H1 (cell line): ENCODE data around the gene LPP. TPM values are rescaled to one million over a fixed set of nuclear protein-coding genes. Genes with fewer than 3 reads are reported as not detected.
A peak's percentile ranks its signal among the peaks of the same experiment; 100 is the strongest.

Experiments
- CTCF ChIA-PET: fragments of 300-600 bp; sonication (Branson Sonifier 250); formaldehyde crosslinking; loops from one replicate; lab custom pipeline; 2021; ENCODE audit not compliant: partially characterized antibody; lab: Charles Lee
- POLR2A ChIA-PET: fragments of 300-600 bp; sonication (Branson Sonifier 250); formaldehyde crosslinking; loops from one replicate; lab custom pipeline; 2021; ENCODE audit warnings: inconsistent platforms; ENCODE audit not compliant: partially characterized antibody; lab: Charles Lee
- DNase-seq, 2 experiments: peaks; one replicate each; pipeline versions ENCODE4 v3.0.0 to v3.0.0-alpha.2; 2010 to 2022; ENCODE audit warnings: low spot score in 2 of 2, low read depth in 1 of 2, mixed read lengths in 1 of 2
- FAIRE-seq: peaks from 2 replicates; lab custom pipeline; 2011; peaks lifted over from hg19 to GRCh38; lab: Jason Lieb, UNC
- H2AFZ ChIP-seq: 2 replicates; pipeline ENCODE4 v1.8.1; 2012; ENCODE audit warnings: low read length, inconsistent platforms
- H2AK5ac ChIP-seq: 2 replicates; pipeline ENCODE4 v1.6.1; 2013; ENCODE audit warnings: low read depth, low read length
- H2BK120ac ChIP-seq: replicated peaks from 2 replicates; pipeline ENCODE3; 2013; ENCODE audit warnings: low read depth, low read length, inconsistent platforms
- H2BK12ac ChIP-seq: 2 replicates; pipeline ENCODE4 v1.6.1; 2013; ENCODE audit warnings: low read depth, low read length
- H2BK15ac ChIP-seq: 2 replicates; pipeline ENCODE4 v1.6.1; 2013; ENCODE audit warnings: low read length
- H2BK20ac ChIP-seq: 2 replicates; pipeline ENCODE4 v1.6.1; 2013; ENCODE audit warnings: low read length
- H2BK5ac ChIP-seq: 2 replicates; pipeline ENCODE4 v1.6.1; 2013; ENCODE audit warnings: low read depth, low read length
- H3K14ac ChIP-seq: 2 replicates; pipeline ENCODE4 v1.6.1; 2013; ENCODE audit warnings: inconsistent platforms; ENCODE audit not compliant: insufficient read length
- H3K18ac ChIP-seq: 2 replicates; pipeline ENCODE4 v1.6.1; 2013; ENCODE audit warnings: low read length; ENCODE audit errors: extremely low read depth
- H3K23ac ChIP-seq: 2 replicates; pipeline ENCODE4 v1.6.1; 2013; ENCODE audit warnings: inconsistent platforms; ENCODE audit not compliant: insufficient read length
- H3K23me2 ChIP-seq: 2 replicates; pipeline ENCODE4 v1.6.1; 2013; ENCODE audit warnings: low read depth, low read length
- H3K27ac ChIP-seq: 2 replicates; pipeline ENCODE4 v1.6.1; 2011; ENCODE audit warnings: low read depth, low read length, inconsistent platforms
- H3K27me3 ChIP-seq, 4 experiments: replicated peaks in 1 of 4; 1 replicate in 1 of 4; 2 replicates in 3 of 4; pipeline versions ENCODE4 v1.6.1 to v1.8.1; 2011 to 2013; ENCODE audit warnings: low read length in 3 of 4, mild to moderate bottlenecking in 3 of 4, inconsistent platforms in 2 of 4, mixed read lengths in 2 of 4, moderate library complexity in 1 of 4; ENCODE audit not compliant: control insufficient read depth in 3 of 4, insufficient read depth in 3 of 4; ENCODE audit errors: extremely low read depth in 1 of 4
- H3K36me3 ChIP-seq, 4 experiments: 2 replicates each; pipeline versions ENCODE4 v1.6.1 to v1.8.1; 2011 to 2013; ENCODE audit warnings: mild to moderate bottlenecking in 4 of 4, low read length in 3 of 4, moderate library complexity in 2 of 4, control low read depth in 1 of 4, inconsistent platforms in 1 of 4; ENCODE audit not compliant: insufficient read depth in 4 of 4, control insufficient read depth in 2 of 4
- H3K4ac ChIP-seq: replicated peaks from 2 replicates; pipeline ENCODE3; 2013; ENCODE audit warnings: low read length, low read depth, mixed read lengths, inconsistent platforms; ENCODE audit not compliant: insufficient read length
- H3K4me1 ChIP-seq, 4 experiments: replicated peaks in 1 of 4; 1 replicate in 1 of 4; 2 replicates in 3 of 4; pipeline versions ENCODE4 v1.6.1 to v1.8.1; 2011 to 2013; ENCODE audit warnings: low read length in 3 of 4, inconsistent platforms in 2 of 4, mixed read lengths in 1 of 4; ENCODE audit not compliant: insufficient read depth in 4 of 4, control insufficient read depth in 3 of 4
- H3K4me2 ChIP-seq, 2 experiments: 2 replicates each; pipeline versions ENCODE4 v1.6.1 to v1.8.1; 2011 to 2013; ENCODE audit warnings: low read depth in 2 of 2, low read length in 2 of 2, control low read depth in 1 of 2, inconsistent platforms in 1 of 2, mild to moderate bottlenecking in 1 of 2; ENCODE audit not compliant: insufficient read depth in 1 of 2
- H3K4me3 ChIP-seq, 4 experiments: fragments of 200-600, 300-600 bp in 1 of 4; sonication (generic), shearing (Covaris generic), sonication (Bioruptor Twin) in 1 of 4; 2 replicates each; pipeline versions ENCODE4 v1.5.1 to v1.8.1; 2011 to 2016; ENCODE audit warnings: low read length in 4 of 4, low read depth in 3 of 4, control low read depth in 2 of 4, inconsistent platforms in 2 of 4, mild to moderate bottlenecking in 2 of 4, mixed read lengths in 1 of 4, moderate library complexity in 1 of 4; ENCODE audit not compliant: insufficient read depth in 2 of 4; ENCODE audit errors: extremely low read depth in 1 of 4
- H3K56ac ChIP-seq: replicated peaks from 2 replicates; pipeline ENCODE3; 2013; ENCODE audit warnings: low read depth, mild to moderate bottlenecking, mixed read lengths, low read length, inconsistent platforms; ENCODE audit not compliant: insufficient read length
- H3K79me1 ChIP-seq: 2 replicates; pipeline ENCODE4 v1.6.1; 2013; ENCODE audit warnings: low read depth, low read length, control low read depth
- H3K79me2 ChIP-seq, 2 experiments: 2 replicates each; pipeline versions ENCODE4 v1.6.1 to v1.8.1; 2012 to 2013; ENCODE audit warnings: low read length in 2 of 2, mild to moderate bottlenecking in 2 of 2, inconsistent platforms in 1 of 2; ENCODE audit not compliant: insufficient read depth in 2 of 2, control insufficient read depth in 1 of 2
- H3K9ac ChIP-seq, 4 experiments: replicated peaks in 1 of 4; 1 replicate in 1 of 4; 2 replicates in 3 of 4; pipeline versions ENCODE4 v1.6.1 to v1.8.1; 2011 to 2013; ENCODE audit warnings: low read depth in 3 of 4, low read length in 3 of 4, control low read depth in 2 of 4, mild to moderate bottlenecking in 2 of 4, moderate library complexity in 2 of 4, inconsistent platforms in 1 of 4; ENCODE audit errors: extremely low read depth in 1 of 4
- H3K9me3 ChIP-seq, 2 experiments: 2 replicates each; pipeline versions ENCODE4 v1.6.1 to v1.8.1; 2012 to 2013; ENCODE audit warnings: mild to moderate bottlenecking in 2 of 2, moderate library complexity in 2 of 2, control low read depth in 1 of 2, inconsistent platforms in 1 of 2, low read depth in 1 of 2, low read length in 1 of 2, mixed read lengths in 1 of 2; ENCODE audit not compliant: insufficient read depth in 2 of 2
- H4K20me1 ChIP-seq, 2 experiments: replicated peaks in 1 of 2; 2 replicates each; pipeline versions ENCODE3 to v1.8.1; 2011 to 2013; ENCODE audit warnings: inconsistent platforms in 2 of 2, low read length in 2 of 2, mild to moderate bottlenecking in 1 of 2; ENCODE audit not compliant: insufficient read depth in 2 of 2, control insufficient read depth in 1 of 2
- H4K5ac ChIP-seq: 2 replicates; pipeline ENCODE4 v1.6.1; 2013; ENCODE audit warnings: low read length, low read depth, mixed read lengths, inconsistent platforms; ENCODE audit not compliant: insufficient read length
- H4K8ac ChIP-seq: 2 replicates; pipeline ENCODE4 v1.8.0; 2013; ENCODE audit warnings: mild to moderate bottlenecking, moderate library complexity, low read length, inconsistent platforms; ENCODE audit not compliant: insufficient read depth; ENCODE audit errors: extremely low read depth
- H4K91ac ChIP-seq: replicated peaks from 2 replicates; pipeline ENCODE3; 2013; ENCODE audit warnings: low read length, mixed read lengths, inconsistent platforms; ENCODE audit not compliant: insufficient read length
- EZH2 ChIP-seq: fragments of 200-600 bp; sonication (generic); IDR thresholded peaks from 2 replicates; pipeline ENCODE4 v1.7.1; 2012; ENCODE audit warnings: low read depth, mild to moderate bottlenecking, moderate library complexity, low read length, inconsistent platforms; ENCODE audit not compliant: severe bottlenecking
- MAFK ChIP-seq: IDR thresholded peaks from 2 replicates; pipeline ENCODE4 v1.6.1; 2012; ENCODE audit warnings: low read depth, mild to moderate bottlenecking, improper control_type of control experiment, low read length
- POLR2AphosphoS5 ChIP-seq: IDR thresholded peaks from 2 replicates; pipeline ENCODE4 v1.6.1; 2011; ENCODE audit warnings: low read depth, low read length
- RAD21 ChIP-seq, 2 experiments: IDR thresholded peaks in 1 of 2; conservative IDR thresholded peaks in 1 of 2; 2 replicates each; pipeline ENCODE4 v1.6.1; 2011; ENCODE audit warnings: low read depth in 2 of 2, low read length in 2 of 2, improper control_type of control experiment in 1 of 2, inconsistent platforms in 1 of 2, mild to moderate bottlenecking in 1 of 2, moderate library complexity in 1 of 2
- RNF2 ChIP-seq: fragments of 200-900, 300-1000 bp; sonication (generic); IDR thresholded peaks from 2 replicates; pipeline ENCODE4 v1.7.1; 2016; ENCODE audit warnings: borderline replicate concordance, low read depth, mild to moderate bottlenecking, antibody characterized with exemption, low read length; ENCODE audit not compliant: poor library complexity, severe bottlenecking; ENCODE audit errors: missing control alignments
- SAP30 ChIP-seq: fragments of 300-600 bp; sonication (generic); IDR thresholded peaks from 2 replicates; pipeline ENCODE4 v1.7.1; 2012; ENCODE audit warnings: low read length, moderate library complexity, mild to moderate bottlenecking, inconsistent platforms; ENCODE audit not compliant: insufficient read depth, insufficient replicate concordance
- SIN3A ChIP-seq, 2 experiments: IDR thresholded peaks in 1 of 2; conservative IDR thresholded peaks in 1 of 2; 2 replicates each; pipeline ENCODE4 v1.6.1; 2011 to 2012; ENCODE audit warnings: low read length in 2 of 2, improper control_type of control experiment in 1 of 2, low read depth in 1 of 2, mild to moderate bottlenecking in 1 of 2
- SIX5 ChIP-seq: IDR thresholded peaks from 2 replicates; pipeline ENCODE4 v1.6.1; 2011; ENCODE audit warnings: mild to moderate bottlenecking, low read depth, low read length
- SP2 ChIP-seq: IDR thresholded peaks from 2 replicates; pipeline ENCODE4 v1.6.1; 2012; ENCODE audit warnings: mild to moderate bottlenecking, low read length, inconsistent platforms
- SUZ12 ChIP-seq: fragments of 200-600 bp; sonication (generic); IDR thresholded peaks from 2 replicates; pipeline ENCODE4 v1.6.1; 2012; ENCODE audit warnings: mild to moderate bottlenecking, inconsistent platforms, low read length, moderate library complexity, mixed read lengths
- ZNF274 ChIP-seq: IDR thresholded peaks from 2 replicates; pipeline ENCODE4 v1.7.0; 2012; ENCODE audit warnings: low read length, borderline replicate concordance; ENCODE audit errors: extremely low read depth
- WGBS, 2 experiments: shearing (Covaris generic) in 1 of 2; methylation state at CpG; one replicate each; pipeline versions ENCODE4 v1.1.6 to v1.1.7; 2013 to 2015; ENCODE audit warnings: low lambda C conversion rate in 2 of 2, mixed read lengths in 2 of 2, inconsistent platforms in 1 of 2, low coverage in 1 of 2, missing lambda C conversion rate in 1 of 2; ENCODE audit not compliant: insufficient replicate concordance in 2 of 2, insufficient coverage in 1 of 2, insufficient read length in 1 of 2; ENCODE audit errors: extremely low coverage in 1 of 2, missing lambda C conversion rate in 1 of 2; 5-methylcytosine and 5-hydroxymethylcytosine counted together
- polyA plus RNA-seq, 7 experiments: library from polyadenylated mRNA; depleted of rRNA in 3 of 7; stranded (reverse) in 5 of 7; unstranded in 2 of 7; fragments of >200 nt in 5 of 7; fragments of 200-250 nt in 2 of 7; gene quantifications; 1 replicate in 5 of 7; 2 replicates in 1 of 7; 4 replicates in 1 of 7; pipeline versions ENCODE4 v1.2.1 to v1.2.3, GENCODE V29; 2011 to 2013; ENCODE audit warnings: missing spikeins in 2 of 7, mixed read lengths in 2 of 7
- total RNA-seq: library from RNA; stranded (reverse); fragmentation: NEBNext Ultra II Directional; extraction: Animal tissue kit (Norgen Biotek cat#: 25700); gene quantifications from 2 replicates; pipeline ENCODE4 v1.2.1, GENCODE V29; 2021

The LPP gene
- total and polyA plus RNA-seq, 2 of the 8 experiments (the other 6 are each of a cell fraction or from before 2014, with no cell fraction given): 10.0 to 53.3 TPM

- Histone ChIP-seq H3K4me2 (no peak overlapping the region), H3K23ac (no peak overlapping the region), H3K27me3 (no peaks in the 10 kb centered on the region), H2BK120ac (no peak overlapping the region)
- WGBS, 2 experiments: 50% methylated on average over 1 of the region's 1 CpG; no CpG with 5 or more reads in 1 of the 2 experiments
- DNase-seq: no peak
- POLR2A ChIA-PET: no interaction called here
- TF ChIP-seq MAFK (no peak), SIN3A (conservative IDR thresholded peaks at IDR 0.05 in 1 of 2, IDR thresholded peaks at IDR 0.05 in 1 of 2; ENCODE audit: low read depth in 1 of 2, low read length in 2 of 2) (no peak), POLR2AphosphoS5 (no peak), SIX5 (no peak), RAD21 (IDR thresholded peaks at IDR 0.05 in 1 of 2, conservative IDR thresholded peaks at IDR 0.05 in 1 of 2; ENCODE audit: low read depth in 2 of 2, low read length in 2 of 2) (no peak), SUZ12 (no peak), RNF2 (no peak), SAP30 (no peak), ZNF274 (no peak), SP2 (no peak), EZH2 (no peak)
- TF ChIP-seq, all 59 proteins: peak for 0
- H3K4ac ChIP-seq: no peak overlapping the region
- no peak overlapping the region for H4K5ac ChIP-seq
- peaks cover 0 to 6% (median under 1%) of the 10 kb centered on the region in 4 experiments; a peak in 3 of 8 replicates for H3K36me3 ChIP-seq
- no peak overlapping the region for H2AFZ ChIP-seq
- no peaks in the 10 kb centered on the region; the same call in 1 of the 2 replicates for H3K23me2 ChIP-seq
- no peaks in the 10 kb centered on the region for H3K79me2 ChIP-seq
- no peaks in the 10 kb centered on the region for H3K79me1 ChIP-seq
- no peak overlapping the region for H2BK5ac ChIP-seq
- H3K9ac ChIP-seq: no peak overlapping the region
- H2AK5ac ChIP-seq: 0 out of 2 replicates have a peak overlapping the region, but pooled peaks have one; percentile 39
- H3K4me1 ChIP-seq: no peaks in the 10 kb centered on the region
- no peak for FAIRE-seq
- peaks cover 0 to 1% of the 10 kb centered on the region in 2 experiments for H4K20me1 ChIP-seq
- no peaks in the 10 kb centered on the region for H3K9me3 ChIP-seq
- H4K8ac ChIP-seq: no peak overlapping the region
- no peak overlapping the region for H3K18ac ChIP-seq
- H2BK15ac ChIP-seq: no peak overlapping the region
- no peak overlapping the region for H2BK20ac ChIP-seq
- no peak overlapping the region for H2BK12ac ChIP-seq
- no peak overlapping the region for H3K27ac ChIP-seq
- CTCF ChIA-PET: no interaction called here
- no peak overlapping the region for H4K91ac ChIP-seq
- H3K4me3 ChIP-seq: no peak overlapping the region
- no peak overlapping the region for H3K56ac ChIP-seq
- H3K14ac ChIP-seq: no peak overlapping the region
Measured at GRCh38 chr3:188604651-188605050, 450.7 kb downstream of the LPP start.
